Measurements from ENCODE around the gene MCRIP2. TPM values are rescaled to one million over a fixed set of nuclear protein-coding genes. Genes with fewer than 3 reads are reported as not detected.

MCRIP2 gene
- total and polyA plus RNA-seq, 2 experiments from 2014 or later = 64.3 to 67.7 TPM

DNA sequence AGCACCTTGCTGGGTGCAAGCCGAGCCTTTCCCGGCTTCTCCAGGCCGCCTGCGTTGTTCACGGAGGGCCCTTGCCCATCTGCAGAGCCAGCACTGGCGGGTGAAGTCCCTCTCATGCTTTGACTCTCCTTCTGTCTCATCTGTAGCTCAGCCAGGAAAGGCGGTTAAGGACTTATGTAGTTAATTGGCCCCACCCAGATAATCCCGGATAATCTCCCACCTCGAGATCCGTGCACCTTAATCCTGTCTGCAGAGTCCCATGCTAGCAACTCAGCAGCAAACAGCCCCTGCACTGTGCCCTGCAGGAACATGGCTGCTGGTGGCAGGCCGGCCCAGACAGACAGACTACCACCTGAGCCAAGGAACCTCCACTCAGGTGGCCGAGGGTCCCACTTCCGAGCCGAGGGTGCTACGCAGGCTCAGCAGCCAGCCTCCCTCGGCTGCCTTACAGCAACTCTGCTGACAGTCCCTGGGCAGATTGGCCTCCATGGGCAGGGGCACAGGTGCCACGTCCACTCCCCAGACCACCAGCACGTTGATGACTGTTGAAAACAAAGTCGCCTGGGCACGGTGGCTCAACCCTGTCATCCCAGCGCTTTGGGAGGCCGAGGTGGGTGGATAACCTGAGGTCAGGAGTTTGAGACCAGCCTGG, 34.8 kb upstream of the MCRIP2 start:
- H3K27ac ChIP-seq (ENCODE audit: low read depth) = no peak overlapping the region
- H4K20me1 ChIP-seq (replicated peaks; ENCODE audit: insufficient read depth) = peaks cover 4% of the 10 kb centered on the region; the same call in 1 of the 2 replicates
- no peak overlapping the region for H3K4me3 ChIP-seq
- peaks cover 4% of the 10 kb centered on the region for H3F3A ChIP-seq (replicated peaks; ENCODE audit: low read depth)
- no peak for DNase-seq (ENCODE audit: low spot score)
- H3K4me2 ChIP-seq = no peak overlapping the region
- Mint-ChIP-seq H3K4me3 (no peak overlapping the region), H3K27me3 (ENCODE audit: insufficient read depth, low read depth, poor library complexity) (peaks cover 10% of the 10 kb centered on the region), H3K36me3 (ENCODE audit: low read depth) (peaks cover 15% of the 10 kb centered on the region; the same call in 2 of the 3 replicates), H3K27ac (no peak overlapping the region), H3K4me1 (peaks cover 9% of the 10 kb centered on the region), H3K9me3 (peaks cover 21% of the 10 kb centered on the region)
- no peak for ATAC-seq
- H3K27me3 ChIP-seq (ENCODE audit: insufficient read depth) = no peaks in the 10 kb centered on the region
- H2AFZ ChIP-seq = no peak overlapping the region
- TF ChIP-seq, protein P1, sequence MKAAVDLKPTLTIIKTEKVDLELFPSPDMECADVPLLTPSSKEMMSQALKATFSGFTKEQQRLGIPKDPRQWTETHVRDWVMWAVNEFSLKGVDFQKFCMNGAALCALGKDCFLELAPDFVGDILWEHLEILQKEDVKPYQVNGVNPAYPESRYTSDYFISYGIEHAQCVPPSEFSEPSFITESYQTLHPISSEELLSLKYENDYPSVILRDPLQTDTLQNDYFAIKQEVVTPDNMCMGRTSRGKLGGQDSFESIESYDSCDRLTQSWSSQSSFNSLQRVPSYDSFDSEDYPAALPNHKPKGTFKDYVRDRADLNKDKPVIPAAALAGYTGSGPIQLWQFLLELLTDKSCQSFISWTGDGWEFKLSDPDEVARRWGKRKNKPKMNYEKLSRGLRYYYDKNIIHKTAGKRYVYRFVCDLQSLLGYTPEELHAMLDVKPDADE (IDR thresholded peaks at IDR 0.05) = no peak
- TF ChIP-seq ZNF331 (CRISPR knock-in tag; IDR thresholded peaks at IDR 0.05; ENCODE audit: low read depth) (no peak), EZH2 (IDR thresholded peaks at IDR 0.05; ENCODE audit: low read depth, unreplicated experiment) (no peak)
- H3K79me2 ChIP-seq (replicated peaks; ENCODE audit: insufficient read depth) = peaks cover 32% of the 10 kb centered on the region
- no peaks in the 10 kb centered on the region for H3K36me3 ChIP-seq (ENCODE audit: insufficient read depth)
- H3K9me2 ChIP-seq (ENCODE audit: insufficient read depth) = no peaks in the 10 kb centered on the region
- H3K4me1 ChIP-seq (ENCODE audit: insufficient read depth) = no peaks in the 10 kb centered on the region

DNA sequence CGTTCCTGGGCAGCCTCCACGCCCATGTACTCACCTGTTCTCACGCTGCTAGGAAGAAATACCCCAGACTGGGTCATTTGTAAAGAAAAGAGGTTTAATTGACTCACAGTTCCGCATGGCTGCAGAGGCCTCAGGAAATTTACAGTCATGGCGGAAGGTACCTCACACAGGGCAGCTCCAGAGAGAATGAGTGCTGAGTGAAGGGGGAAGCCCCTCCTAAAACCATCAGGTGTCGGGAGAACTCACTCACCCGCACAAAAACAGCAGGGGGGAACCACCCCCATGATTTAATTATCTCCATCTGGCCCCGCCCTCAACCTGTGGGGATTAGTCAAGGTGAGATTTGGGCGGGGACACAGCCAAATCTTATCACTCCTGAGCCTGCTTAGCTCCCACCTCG, 33.6 kb upstream of the MCRIP2 start:
- H3K4me2 ChIP-seq = no peak overlapping the region
- Mint-ChIP-seq H3K36me3 (ENCODE audit: low read depth) (peaks cover 15% of the 10 kb centered on the region; the same call in 2 of the 3 replicates), H3K27ac (no peak overlapping the region), H3K4me1 (peaks cover 9% of the 10 kb centered on the region), H3K9me3 (peaks cover 21% of the 10 kb centered on the region), H3K4me3 (no peak overlapping the region), H3K27me3 (ENCODE audit: insufficient read depth, low read depth, poor library complexity) (peaks cover 10% of the 10 kb centered on the region)
- DNase-seq (ENCODE audit: low spot score) = no peak
- H3F3A ChIP-seq (replicated peaks; ENCODE audit: low read depth) = peaks cover 4% of the 10 kb centered on the region
- no peak overlapping the region for H3K27ac ChIP-seq (ENCODE audit: low read depth)
- no peaks in the 10 kb centered on the region for H3K36me3 ChIP-seq (ENCODE audit: insufficient read depth)
- H3K4me1 ChIP-seq (ENCODE audit: insufficient read depth) = no peaks in the 10 kb centered on the region
- no peak overlapping the region for H3K4me3 ChIP-seq
- peaks cover 4% of the 10 kb centered on the region; the same call in 1 of the 2 replicates for H4K20me1 ChIP-seq (replicated peaks; ENCODE audit: insufficient read depth)
- H3K79me2 ChIP-seq (replicated peaks; ENCODE audit: insufficient read depth) = peaks cover 20% of the 10 kb centered on the region
- H3K9me2 ChIP-seq (ENCODE audit: insufficient read depth) = no peaks in the 10 kb centered on the region
- H3K27me3 ChIP-seq (ENCODE audit: insufficient read depth) = no peaks in the 10 kb centered on the region
- ATAC-seq = peak; percentile 42
- H2AFZ ChIP-seq = no peak overlapping the region
- TF ChIP-seq, protein P2, sequence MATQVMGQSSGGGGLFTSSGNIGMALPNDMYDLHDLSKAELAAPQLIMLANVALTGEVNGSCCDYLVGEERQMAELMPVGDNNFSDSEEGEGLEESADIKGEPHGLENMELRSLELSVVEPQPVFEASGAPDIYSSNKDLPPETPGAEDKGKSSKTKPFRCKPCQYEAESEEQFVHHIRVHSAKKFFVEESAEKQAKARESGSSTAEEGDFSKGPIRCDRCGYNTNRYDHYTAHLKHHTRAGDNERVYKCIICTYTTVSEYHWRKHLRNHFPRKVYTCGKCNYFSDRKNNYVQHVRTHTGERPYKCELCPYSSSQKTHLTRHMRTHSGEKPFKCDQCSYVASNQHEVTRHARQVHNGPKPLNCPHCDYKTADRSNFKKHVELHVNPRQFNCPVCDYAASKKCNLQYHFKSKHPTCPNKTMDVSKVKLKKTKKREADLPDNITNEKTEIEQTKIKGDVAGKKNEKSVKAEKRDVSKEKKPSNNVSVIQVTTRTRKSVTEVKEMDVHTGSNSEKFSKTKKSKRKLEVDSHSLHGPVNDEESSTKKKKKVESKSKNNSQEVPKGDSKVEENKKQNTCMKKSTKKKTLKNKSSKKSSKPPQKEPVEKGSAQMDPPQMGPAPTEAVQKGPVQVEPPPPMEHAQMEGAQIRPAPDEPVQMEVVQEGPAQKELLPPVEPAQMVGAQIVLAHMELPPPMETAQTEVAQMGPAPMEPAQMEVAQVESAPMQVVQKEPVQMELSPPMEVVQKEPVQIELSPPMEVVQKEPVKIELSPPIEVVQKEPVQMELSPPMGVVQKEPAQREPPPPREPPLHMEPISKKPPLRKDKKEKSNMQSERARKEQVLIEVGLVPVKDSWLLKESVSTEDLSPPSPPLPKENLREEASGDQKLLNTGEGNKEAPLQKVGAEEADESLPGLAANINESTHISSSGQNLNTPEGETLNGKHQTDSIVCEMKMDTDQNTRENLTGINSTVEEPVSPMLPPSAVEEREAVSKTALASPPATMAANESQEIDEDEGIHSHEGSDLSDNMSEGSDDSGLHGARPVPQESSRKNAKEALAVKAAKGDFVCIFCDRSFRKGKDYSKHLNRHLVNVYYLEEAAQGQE (IDR thresholded peaks at IDR 0.05; ENCODE audit: unreplicated experiment) = no peak
- TF ChIP-seq CREB1 (CRISPR knock-in tag; IDR thresholded peaks at IDR 0.05; ENCODE audit: low read depth) = no peak
- TF ChIP-seq, protein P3, sequence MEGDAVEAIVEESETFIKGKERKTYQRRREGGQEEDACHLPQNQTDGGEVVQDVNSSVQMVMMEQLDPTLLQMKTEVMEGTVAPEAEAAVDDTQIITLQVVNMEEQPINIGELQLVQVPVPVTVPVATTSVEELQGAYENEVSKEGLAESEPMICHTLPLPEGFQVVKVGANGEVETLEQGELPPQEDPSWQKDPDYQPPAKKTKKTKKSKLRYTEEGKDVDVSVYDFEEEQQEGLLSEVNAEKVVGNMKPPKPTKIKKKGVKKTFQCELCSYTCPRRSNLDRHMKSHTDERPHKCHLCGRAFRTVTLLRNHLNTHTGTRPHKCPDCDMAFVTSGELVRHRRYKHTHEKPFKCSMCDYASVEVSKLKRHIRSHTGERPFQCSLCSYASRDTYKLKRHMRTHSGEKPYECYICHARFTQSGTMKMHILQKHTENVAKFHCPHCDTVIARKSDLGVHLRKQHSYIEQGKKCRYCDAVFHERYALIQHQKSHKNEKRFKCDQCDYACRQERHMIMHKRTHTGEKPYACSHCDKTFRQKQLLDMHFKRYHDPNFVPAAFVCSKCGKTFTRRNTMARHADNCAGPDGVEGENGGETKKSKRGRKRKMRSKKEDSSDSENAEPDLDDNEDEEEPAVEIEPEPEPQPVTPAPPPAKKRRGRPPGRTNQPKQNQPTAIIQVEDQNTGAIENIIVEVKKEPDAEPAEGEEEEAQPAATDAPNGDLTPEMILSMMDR (conservative IDR thresholded peaks at IDR 0.05; ENCODE audit: low read depth in 2 of 2) = no peak
- no peak for TF ChIP-seq JUNB (IDR thresholded peaks at IDR 0.05; ENCODE audit: unreplicated experiment)
- TF ChIP-seq POLR2AphosphoS5 (IDR thresholded peaks at IDR 0.05; ENCODE audit: low read depth) = no peak
- TF ChIP-seq EZH2phosphoT487 (IDR thresholded peaks at IDR 0.05; ENCODE audit: unreplicated experiment) = no peak
- no peak for TF ChIP-seq STAT1 (IDR thresholded peaks at IDR 0.05; ENCODE audit: unreplicated experiment)
- no peak for TF ChIP-seq ZNF331 (CRISPR knock-in tag; IDR thresholded peaks at IDR 0.05; ENCODE audit: low read depth)
- TF ChIP-seq EZH2 (IDR thresholded peaks at IDR 0.05; ENCODE audit: low read depth, unreplicated experiment) = no peak
- TF ChIP-seq NANOG (IDR thresholded peaks at IDR 0.05; ENCODE audit: borderline replicate concordance) = no peak
- no peak for TF ChIP-seq ZNF114 (CRISPR knock-in tag; IDR thresholded peaks at IDR 0.05)
- TF ChIP-seq, protein P1 (IDR thresholded peaks at IDR 0.05) = no peak

Measured in GM23338 (cell line).